ENCODE data around the gene DNAJB6. TPM values are rescaled to one million over a fixed set of nuclear protein-coding genes. Genes with fewer than 3 reads are reported as not detected.

Gene DNAJB6
- total and polyA plus RNA-seq, 7 donors: 103 to 326 (median 229) TPM

- DNase-seq (no peak), ATAC-seq (no peak)
- Histone ChIP-seq H3K4me1 (peaks cover 23% of the 10 kb centered on the region), H3K27me3 (ENCODE audit: insufficient read depth in 3 of 3, low read length in 2 of 3) (no peaks in the 10 kb centered on the region), H3K9me3 (no peaks in the 10 kb centered on the region), H3K27ac (no peak overlapping the region), H3K36me3 (ENCODE audit: insufficient read depth in 1 of 2, low read depth in 1 of 2) (peaks cover 6 to 67% of the 10 kb centered on the region in 2 donors), H3K4me3 (no peak overlapping the region)
- TF ChIP-seq CTCF (IDR thresholded peaks at IDR 0.05): no peak
- 93 to 96% (median 93%) methylated on average over 5 of the region's 5 CpGs for WGBS, 3 donors
- intact Hi-C loops (cut with DNase I): no loop called here
These were observed 47.1 kb downstream of the DNAJB6 start for GRCh38 chr7:157383868-157384267.

GRCh38 chr7:157384301-157384700 is 47.5 kb downstream of the DNAJB6 start:
- no peaks in the 10 kb centered on the region for H3K9me3 ChIP-seq
- intact Hi-C loops (cut with DNase I): no loop called here
- TF ChIP-seq CTCF (IDR thresholded peaks at IDR 0.05): no peak
- no peaks in the 10 kb centered on the region for H3K27me3 ChIP-seq (ENCODE audit: insufficient read depth in 3 of 3, low read length in 2 of 3)
- DNase-seq (no peak), ATAC-seq (peak in 1 of 4 donors; percentile 27)
- 48 to 68% (median 51%) methylated on average over 9 of the region's 9 CpGs for WGBS, 3 donors
- H3K36me3 ChIP-seq (ENCODE audit: insufficient read depth in 1 of 2, low read depth in 1 of 2): peaks cover 6 to 71% of the 10 kb centered on the region in 2 donors
- H3K4me3 ChIP-seq: no peak overlapping the region
- peaks cover 19% of the 10 kb centered on the region for H3K4me1 ChIP-seq
- no peak overlapping the region for H3K27ac ChIP-seq

- peaks cover 6 to 85% of the 10 kb centered on the region in 2 donors for H3K36me3 ChIP-seq (ENCODE audit: insufficient read depth in 1 of 2, low read depth in 1 of 2)
- intact Hi-C loops (cut with DNase I): no loop called here
- no peaks in the 10 kb centered on the region for H3K27me3 ChIP-seq (ENCODE audit: insufficient read depth in 3 of 3, low read length in 2 of 3)
- H3K4me1 ChIP-seq: peaks cover 30% of the 10 kb centered on the region
- no peak overlapping the region for H3K4me3 ChIP-seq
- peak overlapping the region; percentile 51 for H3K27ac ChIP-seq
- WGBS, 3 donors: 45 to 61% (median 54%) methylated on average over 23 of the region's 23 CpGs
- ATAC-seq (peak; percentile 75 to 87 (median 85)), DNase-seq (peak; percentile 82 to 90)
- no peaks in the 10 kb centered on the region for H3K9me3 ChIP-seq
- TF ChIP-seq CTCF (IDR thresholded peaks at IDR 0.05): peak; percentile 82
These were observed 50.4 kb downstream of the DNAJB6 start for GRCh38 chr7:157386979-157387800.

GRCh38 chr7:157388301-157388700 is 51.5 kb downstream of the DNAJB6 start:
- Histone ChIP-seq H3K4me3 (no peak overlapping the region), H3K27ac (no peak overlapping the region), H3K36me3 (ENCODE audit: insufficient read depth in 1 of 2, low read depth in 1 of 2) (peaks cover 2 to 81% of the 10 kb centered on the region in 2 donors), H3K4me1 (peaks cover 40% of the 10 kb centered on the region), H3K9me3 (no peaks in the 10 kb centered on the region), H3K27me3 (ENCODE audit: insufficient read depth in 3 of 3, low read length in 2 of 3) (no peaks in the 10 kb centered on the region)
- intact Hi-C loops (cut with DNase I): no loop called here
- no peak for ATAC-seq
- 91 to 95% (median 93%) methylated on average over 5 of the region's 5 CpGs for WGBS, 3 donors
- no peak for DNase-seq
- TF ChIP-seq CTCF (IDR thresholded peaks at IDR 0.05): no peak

All from psoas muscle (tissue), 8 donors.